ENCODE measurements around the gene CRADD. TPM values are rescaled to one million over a fixed set of nuclear protein-coding genes. Genes with fewer than 3 reads are reported as not detected.

Gene CRADD
- total RNA-seq, 1 experiment from 2014 or later: 14.3 TPM

Other genes starting within 250 kb of the CRADD start
- gene UBE2N, start 235.4 kb upstream of the CRADD start, total RNA-seq (2014; rRNA removed; shearing (Covaris generic)): 103 and 123 TPM in 2 replicates
- 110 and 132 TPM in 2 replicates for gene MRPL42, start 209.9 kb upstream of the CRADD start, total RNA-seq (2014; rRNA removed; shearing (Covaris generic))
- 19.2 and 34.7 TPM in 2 replicates for gene SOCS2, start 104.7 kb upstream of the CRADD start, total RNA-seq (2014; rRNA removed; shearing (Covaris generic))

Data from SJSA1 (cell line).